T follicular helper cell (primary cell): ENCODE results near the gene CENPL.
"Not testable (repeated sequence)": the region's sequence is repeated elsewhere in the genome, so short reads cannot be mapped to it uniquely, and the experiment has no call there.

Experiments
- DNase-seq: peaks from one replicate; pipeline ENCODE4 v3.0.0-alpha.2; 2020; ENCODE audit warnings: low read depth
- total RNA-seq, 2 experiments: gene quantifications; one replicate each; lab custom pipeline; 2026; lab: John Stamatoyannopoulos, UW

The CENPL gene, protein sequence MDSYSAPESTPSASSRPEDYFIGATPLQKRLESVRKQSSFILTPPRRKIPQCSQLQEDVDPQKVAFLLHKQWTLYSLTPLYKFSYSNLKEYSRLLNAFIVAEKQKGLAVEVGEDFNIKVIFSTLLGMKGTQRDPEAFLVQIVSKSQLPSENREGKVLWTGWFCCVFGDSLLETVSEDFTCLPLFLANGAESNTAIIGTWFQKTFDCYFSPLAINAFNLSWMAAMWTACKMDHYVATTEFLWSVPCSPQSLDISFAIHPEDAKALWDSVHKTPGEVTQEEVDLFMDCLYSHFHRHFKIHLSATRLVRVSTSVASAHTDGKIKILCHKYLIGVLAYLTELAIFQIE
- 10.7 to 14.1 reads per million in 2 experiments for total RNA-seq

DNA sequence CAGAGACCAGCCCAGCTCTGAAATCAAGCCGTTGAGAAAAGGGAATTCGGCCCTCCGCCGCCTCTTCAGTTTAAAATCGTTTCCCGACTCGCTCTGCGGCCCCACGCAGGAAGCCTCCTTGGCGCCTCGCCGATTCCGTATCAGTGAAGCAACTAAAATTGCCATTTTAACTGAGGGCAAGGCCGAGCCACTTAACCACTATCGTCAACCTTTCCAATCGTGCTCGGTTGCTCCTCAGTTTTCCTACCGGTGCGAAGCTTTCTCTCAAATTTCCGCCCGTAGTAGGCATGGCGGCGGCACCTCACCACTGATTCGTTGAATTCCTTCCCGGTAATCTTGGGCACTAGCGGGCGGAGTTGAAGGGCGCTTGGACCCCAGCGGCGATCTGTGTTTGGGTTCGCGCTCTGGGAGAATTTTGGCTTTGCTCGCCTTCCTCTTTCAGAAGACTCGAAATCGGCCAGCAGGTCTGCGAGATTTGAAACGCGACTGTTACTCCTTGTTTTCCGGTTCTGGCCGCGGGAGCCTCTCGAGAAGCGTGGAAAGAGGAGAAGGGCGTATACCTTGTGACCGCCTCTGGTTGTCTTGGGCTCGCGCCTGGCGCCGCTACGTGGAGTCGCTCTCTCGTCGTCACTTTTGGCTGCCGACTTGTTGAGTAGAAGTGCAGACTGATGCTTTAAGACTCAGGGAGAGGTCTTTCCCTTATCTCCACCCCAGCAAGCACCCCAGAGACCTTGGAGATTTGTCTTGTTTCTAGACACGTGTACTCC lies at the start of gene CENPL, which contains the start of gene DARS2:
CENPL (minus strand) TSS at position 569 of the 767 bp plus-strand sequence. CDS start 13,584 bp downstream, outside the sequence.
DARS2 (plus strand) TSS at position 359 of the 767 bp plus-strand sequence. CDS start 557 bp downstream, outside the sequence.
- peak; percentile 87 for DNase-seq

DNA sequence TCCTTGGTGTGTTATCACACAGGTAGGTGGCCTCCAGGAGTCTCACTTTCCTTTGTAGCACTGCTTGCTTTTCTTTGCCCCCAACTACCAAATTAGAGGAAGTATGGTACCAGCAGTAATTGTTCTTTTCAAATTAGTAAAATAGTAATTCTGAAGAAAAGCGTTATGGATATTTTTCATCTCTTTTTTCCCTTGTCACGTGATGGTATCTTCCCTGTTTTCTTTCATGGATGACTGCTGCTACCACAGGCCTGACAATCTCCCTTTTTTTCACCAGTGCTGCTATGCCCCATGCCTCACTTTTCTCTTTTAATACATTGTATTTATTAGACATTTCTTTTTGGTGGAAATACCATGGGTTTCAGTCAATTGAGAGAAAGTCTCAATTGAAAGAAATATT lies 46.8 kb upstream of the CENPL start:
- no peak for DNase-seq

DNA sequence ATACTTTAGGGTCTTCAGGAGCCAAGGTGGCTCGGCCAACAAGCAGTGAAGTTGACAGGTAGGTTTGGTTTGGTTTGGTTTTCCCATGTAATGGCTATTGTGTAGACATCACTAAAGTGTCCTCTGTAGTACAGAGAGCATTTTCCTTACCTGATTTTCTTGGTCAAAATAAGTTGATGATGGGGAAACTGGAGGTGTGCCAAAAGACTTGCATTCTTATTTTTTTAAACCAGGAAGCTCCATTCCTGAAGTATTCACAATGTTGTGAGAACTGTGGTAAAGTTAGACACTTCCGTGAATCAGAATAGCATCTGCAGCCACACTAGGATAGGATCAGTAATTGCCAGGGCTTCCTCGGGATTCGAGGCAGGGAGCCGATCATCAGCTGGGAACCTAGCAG lies 46.4 kb upstream of the CENPL start:
- no peak for DNase-seq

DNA sequence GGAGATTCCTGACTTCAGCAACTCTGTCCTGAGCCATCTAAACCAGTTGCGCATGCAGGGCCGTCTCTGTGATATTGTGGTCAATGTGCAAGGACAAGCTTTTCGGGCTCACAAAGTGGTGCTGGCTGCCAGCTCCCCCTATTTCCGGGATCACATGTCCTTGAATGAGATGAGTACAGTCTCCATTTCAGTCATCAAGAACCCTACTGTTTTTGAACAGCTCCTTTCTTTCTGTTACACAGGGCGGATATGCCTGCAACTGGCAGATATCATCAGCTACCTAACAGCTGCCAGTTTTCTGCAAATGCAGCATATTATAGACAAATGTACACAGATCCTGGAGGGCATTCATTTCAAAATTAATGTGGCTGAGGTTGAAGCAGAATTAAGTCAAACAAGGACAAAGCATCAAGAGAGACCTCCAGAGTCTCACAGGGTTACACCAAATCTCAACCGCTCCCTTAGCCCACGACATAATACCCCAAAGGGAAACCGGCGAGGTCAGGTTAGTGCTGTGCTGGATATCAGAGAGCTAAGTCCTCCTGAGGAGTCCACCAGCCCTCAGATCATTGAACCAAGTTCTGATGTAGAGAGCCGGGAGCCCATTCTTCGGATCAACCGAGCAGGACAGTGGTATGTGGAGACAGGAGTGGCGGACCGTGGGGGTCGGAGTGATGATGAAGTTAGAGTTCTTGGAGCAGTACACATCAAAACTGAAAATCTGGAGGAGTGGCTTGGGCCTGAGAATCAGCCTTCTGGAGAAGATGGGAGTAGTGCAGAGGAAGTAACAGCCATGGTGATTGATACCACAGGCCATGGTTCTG lies 45.8 kb upstream of the CENPL start:
- DNase-seq: no peak

DNA sequence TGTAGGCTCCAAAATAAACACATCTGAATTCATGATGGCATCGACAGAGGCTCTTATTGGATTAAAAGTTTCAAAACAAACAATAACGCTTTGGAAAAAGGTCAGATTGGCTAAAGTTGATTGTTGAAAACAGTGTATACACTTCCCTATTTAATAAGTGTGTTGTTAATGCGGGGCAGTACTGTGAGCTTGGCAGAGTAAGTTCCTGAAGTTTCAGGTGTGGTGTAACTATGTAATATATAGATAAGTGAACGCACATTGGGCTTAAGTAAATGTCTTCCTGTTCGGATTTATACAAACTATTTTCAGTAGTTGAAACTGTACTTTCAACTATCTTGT lies 44.3 kb upstream of the CENPL start:
- no peak for DNase-seq

DNA sequence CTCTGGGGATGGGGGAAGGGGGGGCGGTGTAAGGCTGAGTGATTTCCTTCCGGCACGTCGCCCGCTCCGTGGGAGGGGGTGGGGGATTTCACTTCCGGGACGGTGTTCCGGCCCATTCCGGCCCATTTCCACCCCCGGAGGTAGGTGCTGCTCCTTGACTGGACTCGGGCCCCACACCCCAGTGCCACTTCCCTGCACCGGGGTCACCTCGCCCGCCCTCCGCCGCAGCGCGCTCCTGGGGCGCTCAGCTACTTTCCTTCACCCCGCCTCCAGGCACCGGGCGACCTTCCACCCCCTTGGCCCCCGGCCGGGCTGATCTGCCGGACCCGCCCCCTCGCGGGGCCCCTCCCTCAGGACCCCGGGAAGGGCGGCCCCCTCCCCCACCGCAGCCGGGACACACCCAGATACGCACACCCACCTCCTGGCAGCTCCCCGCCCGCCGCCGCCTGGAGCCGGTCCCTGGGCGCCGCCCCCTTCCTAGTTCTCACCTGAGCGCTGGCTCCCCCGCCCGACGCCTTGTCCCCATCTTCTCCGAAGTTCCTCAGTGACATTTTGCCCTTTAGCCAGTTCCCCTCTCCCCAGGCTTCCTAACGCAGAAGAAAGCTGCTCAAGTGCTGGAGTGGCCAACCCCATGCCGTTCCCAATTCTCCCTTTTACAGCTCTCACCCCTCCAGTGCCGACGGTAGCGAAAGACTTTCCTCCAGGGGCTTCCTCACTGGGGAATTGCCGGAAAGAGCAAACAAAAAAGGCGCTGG lies 43.8 kb upstream of the CENPL start, which contains the start of gene ZBTB37:
ZBTB37 (plus strand) TSS at position 115 of the 755 bp plus-strand sequence. CDS start 1,846 bp downstream, outside the sequence.
- peak; percentile 84 for DNase-seq

DNA sequence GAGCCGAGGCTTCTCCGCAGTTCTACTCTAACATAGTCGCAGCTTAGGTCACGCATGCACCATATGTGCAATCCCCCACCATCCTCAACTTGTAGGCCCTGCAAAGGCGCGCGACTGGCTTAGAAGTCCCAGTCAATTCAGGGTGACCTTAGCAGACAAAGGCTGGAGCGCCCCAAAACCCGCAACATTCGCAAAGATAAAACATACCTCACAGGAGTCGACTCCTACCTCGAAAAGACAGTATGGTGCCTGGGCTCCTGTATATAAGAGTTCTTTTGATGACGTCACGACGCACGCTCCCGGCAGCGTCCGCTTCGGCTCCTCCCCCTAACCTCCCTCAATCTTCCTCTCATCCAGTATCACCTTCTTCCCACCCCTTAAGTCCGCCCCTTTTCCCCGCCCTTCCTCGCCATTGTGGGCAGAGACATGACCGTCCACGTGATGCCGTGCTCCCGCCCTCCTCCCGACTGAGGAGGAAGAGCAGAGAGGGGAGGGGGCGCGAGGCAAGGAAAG lies 43.1 kb upstream of the CENPL start, which contains the start of gene GAS5:
GAS5 (minus strand) TSS at position 237 of the 513 bp plus-strand sequence.
- peak; percentile 99 for DNase-seq

DNA sequence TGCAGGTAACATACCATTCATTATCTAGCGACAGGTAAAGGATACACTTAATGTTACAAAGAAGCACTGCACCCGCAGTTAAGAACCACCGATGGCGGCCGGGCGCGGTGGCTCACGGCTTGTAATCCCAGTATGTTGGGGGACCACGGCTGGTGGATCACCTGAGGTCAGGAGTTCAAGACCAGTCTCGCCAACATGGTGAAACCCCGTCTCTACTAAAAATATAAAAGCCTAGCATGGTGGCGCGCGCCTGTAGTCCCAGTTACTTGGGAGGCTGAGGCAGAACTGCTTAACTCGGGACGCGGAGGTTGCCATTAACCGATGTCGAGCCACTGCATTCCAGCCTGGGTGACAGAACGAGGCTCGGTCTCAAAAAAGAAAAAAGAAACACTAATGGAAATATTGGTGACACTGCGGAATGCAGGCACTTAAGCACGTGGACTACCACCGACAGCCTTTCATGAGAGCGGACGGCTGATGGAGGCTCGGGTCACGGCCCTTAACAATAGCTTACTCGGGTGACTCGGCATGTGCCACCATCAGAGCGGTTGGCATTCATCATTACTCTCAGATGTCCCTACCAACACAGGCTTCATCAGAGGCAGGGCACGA lies 42.6 kb upstream of the CENPL start:
- DNase-seq: no peak

DNA sequence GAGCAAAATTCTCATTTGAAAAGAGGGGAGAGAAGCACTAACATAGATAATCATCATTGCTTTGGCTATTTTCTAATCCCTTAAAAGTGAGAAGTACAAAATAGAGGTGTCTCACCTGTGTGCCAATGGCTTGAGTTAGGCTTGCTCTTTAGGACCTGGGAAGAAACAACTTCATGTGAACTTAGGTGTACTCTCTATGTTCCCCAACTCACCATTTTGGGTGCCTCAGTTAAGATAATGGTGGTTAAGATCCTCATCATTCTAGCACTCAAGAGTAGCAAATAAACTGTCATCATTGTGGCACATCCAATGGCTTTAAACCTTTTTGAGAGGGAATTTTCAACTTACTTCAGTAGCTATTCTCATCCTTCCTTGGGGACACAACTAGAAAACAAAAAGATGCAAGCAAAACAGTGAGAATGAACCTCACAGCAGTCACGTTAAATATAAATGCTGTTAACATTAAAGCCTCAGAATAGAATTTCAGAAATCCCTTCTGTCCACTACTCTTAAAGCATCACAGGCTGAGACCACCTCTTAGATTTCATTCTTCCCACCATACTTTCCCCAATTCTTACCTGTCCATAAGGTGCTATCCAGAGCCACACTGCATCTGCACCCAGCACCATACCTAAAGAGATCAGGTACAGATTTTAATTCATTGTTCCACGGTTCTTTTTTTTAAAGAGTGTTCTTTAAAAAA lies 41.9 kb upstream of the CENPL start:
- no peak for DNase-seq

DNA sequence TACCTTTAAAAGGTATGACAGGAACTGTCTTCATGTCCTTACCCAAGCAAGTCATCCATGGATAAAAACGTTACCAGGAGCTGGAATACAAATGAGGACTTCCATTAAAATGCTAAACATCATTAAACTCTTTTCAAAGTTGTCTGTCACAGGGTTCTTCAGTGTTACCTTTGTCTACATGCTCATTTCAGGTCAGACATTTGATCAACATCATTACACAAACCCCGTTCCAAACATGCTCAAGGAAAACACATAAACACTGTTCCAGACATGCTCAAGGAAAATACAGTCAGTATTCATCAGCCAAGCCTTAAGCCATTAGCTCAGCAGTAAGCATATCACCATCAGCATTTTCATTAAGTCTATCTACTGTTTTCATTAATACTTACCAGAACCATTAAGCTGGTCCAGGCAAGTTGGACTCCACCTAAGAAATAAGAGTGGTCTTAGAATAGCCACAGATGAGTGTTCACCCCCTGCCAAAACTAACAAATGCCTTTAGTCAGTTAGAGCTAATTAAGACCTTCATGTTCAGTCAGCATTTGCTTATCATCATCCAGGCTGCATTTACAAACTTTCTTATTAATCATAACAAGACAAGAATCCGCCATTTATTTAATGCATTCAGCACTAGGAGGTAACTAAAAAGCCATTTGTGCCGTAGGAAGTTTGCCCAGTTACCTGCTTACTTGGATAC lies 40.9 kb upstream of the CENPL start:
- no peak for DNase-seq

DNA sequence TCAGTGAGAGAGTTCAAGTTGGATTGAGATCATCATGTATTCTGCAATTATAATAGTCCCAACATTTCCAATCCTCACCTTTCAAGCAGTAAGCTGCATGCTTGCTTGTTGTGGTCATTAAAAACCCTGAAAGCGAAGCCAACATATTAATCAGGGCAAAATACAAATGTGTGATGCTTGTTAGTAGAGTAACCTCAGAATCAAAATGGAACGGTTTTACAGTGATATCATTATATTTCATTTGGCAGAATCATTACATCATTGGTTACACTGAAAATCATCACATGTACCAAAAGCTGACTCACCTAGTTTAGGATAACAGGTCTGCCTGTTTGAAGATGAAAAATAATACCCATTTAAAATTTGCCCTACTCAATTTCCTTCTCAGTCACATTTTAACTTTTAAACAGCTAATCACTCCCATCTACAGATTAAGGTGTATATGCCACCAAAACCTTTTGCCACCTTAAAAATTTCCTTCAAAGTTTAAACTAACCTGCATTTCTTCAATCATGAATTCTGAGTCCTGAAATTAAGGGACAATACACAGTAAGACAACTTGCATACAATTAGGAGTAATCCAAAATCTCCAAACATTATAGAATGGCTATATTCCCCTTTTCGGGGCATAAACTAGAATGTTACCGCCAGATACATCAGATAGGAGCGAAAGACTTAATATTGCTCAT lies 39.6 kb upstream of the CENPL start:
- DNase-seq: no peak

DNA sequence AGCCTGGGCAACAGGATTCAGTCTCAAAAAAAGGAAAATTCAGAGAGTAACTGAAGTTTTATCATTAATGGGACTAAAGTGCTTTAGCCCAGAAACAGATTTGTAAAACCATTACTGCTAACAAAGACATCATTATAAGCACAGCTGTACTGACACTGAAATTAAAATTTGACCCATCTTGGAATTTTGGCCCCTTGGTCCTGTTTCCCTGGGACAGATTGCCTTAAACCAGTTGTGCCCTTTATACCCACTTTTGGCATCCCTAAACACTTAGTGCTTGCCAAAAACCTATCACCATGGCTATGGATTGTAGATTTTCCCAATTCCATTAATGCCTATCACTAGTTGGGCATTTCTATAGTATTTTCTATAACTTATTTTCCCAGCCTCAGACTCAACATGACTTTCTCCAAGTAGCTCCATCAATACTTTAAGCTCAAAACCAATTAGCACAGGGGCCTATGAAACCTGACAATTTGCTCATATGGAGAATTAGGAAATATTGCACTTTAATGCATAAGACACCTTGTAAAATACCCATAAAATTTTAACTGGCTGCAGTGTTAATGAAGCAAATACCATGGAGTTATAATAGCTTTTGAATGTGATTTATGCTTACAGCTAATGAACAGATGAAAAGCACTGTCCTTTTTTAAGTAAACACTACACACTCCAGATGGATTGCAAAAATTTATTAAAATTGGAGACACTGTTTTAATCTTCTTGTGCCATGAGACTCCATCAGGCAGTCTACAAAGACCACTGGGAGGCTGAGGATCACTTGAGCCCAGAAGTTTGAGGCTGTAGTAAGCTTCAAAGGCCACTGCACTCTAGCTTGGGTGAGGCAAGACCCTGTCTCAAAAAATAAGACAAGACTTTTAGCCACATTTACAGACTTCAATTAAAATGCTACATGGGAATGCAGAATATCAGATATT lies 38.8 kb upstream of the CENPL start:
- no peak for DNase-seq

DNA sequence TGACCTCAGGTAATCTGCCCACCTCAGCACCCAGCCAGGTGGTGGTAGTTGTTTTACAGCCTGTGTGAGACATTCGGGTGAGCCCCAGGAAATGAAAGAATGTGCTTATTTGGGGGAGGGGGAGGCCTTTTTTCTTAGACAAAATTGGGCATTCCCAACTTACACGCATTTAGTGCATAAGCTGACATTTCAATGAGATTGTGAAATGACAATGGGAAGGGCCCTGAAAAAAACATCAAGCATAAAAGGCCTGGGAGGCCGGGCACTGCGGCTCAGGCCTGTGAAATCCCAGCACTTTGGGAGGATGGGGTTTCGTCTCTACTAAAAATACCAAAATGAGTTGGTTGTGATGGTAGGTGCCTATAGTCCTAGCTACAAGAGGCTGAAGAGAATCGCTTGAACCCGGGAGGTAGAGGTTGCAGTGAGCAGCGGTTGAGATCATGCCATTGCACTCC lies 38.1 kb upstream of the CENPL start:
- DNase-seq: no peak

DNA sequence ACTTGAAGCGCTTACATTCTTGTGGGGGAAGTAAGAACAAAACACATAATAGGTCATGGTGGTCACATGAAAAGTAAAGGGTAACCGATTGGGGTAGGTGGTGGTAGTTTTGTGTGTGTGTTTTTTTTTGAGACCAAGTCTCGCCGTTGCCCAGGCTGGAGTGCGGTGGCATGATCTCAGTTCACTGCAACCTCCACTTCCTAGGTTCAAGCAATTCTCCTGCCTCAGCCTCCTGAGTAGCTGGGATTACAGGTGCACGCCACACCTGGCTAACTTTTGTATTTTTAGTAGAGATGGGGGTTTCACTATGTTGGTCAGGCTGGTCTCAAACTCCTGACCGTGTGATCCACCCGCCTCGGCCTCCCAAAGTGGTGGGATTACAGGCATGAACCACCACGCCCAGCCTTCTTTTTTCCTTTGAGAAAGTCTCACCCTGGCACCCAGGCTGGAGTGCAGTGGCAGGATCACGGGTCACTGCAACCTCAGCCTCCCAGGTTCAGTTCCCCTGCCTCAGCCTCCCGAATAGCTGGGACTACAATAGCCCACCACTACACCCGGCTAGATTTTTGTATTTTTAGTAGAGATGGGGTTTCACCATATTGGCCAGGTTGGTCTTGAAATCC lies 37.6 kb upstream of the CENPL start:
- not testable (repeated sequence) for DNase-seq

DNA sequence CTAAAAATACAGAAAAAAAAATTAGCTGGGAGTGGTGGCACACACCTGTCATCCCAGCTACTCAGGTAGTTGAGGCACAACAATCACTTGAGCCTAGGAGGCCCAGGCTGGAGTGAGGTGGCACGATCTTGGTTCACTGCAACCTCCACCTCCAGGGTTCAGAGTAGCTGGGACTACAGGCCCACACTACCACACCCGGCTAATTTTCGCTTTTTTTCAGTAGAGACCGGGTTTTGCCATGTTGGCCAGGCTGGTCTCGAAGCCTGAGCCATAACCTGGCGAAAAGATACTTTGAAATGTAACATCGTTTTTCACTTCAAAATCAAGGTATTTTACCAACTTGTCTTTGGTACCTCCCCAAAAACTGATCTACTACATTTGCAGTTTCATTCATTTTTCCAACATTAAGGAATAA lies 37.1 kb upstream of the CENPL start:
- DNase-seq: no peak

DNA sequence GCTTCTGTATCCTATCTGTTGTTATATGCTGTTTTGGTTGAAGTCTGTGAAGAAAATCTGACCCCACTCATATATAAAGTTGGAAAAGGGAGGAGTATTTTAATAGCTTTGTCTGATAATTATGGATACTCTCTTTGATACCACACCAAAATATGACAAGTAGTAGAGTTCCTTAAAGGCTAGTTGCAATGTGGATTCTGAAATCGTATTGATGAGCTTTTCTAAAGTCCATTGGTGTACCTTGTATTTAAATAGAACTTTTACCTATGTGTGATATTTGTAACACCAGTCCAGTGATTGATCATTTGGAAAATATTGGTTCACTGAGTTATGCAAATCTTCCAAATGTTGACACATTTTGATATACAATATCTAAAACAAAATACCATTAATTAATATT lies 35.4 kb upstream of the CENPL start:
- DNase-seq: no peak

DNA sequence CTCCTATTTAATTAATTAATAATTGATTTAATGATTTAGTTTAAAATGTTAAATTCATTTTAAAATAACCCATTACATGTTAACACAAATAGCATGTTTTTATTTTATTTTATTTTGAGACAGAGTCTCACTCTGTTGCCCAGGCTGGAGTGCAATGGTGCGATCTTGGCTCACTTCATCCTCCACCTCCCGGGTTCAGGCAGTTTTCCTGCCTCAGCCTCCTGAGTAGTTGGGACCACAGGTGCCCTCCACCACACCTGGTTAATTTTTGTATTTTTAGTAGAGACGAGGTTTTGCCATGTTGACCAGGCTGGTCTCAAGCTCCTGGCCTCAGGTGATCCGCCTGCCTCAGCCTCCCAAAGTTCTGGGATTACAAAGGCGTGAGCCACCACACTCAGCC lies 34.9 kb upstream of the CENPL start:
- DNase-seq: not testable (repeated sequence)
